Fibroblast of the aortic adventitia (primary cell): ENCODE results near the gene GCHFR. TPM values are rescaled to one million over a fixed set of nuclear protein-coding genes. Genes with fewer than 3 reads are reported as not detected.

Source experiments
- DNase-seq: peaks from one replicate; pipeline ENCODE4 v3.0.0-alpha.2; 2010; ENCODE audit warnings: low read depth
- H3K4me3 ChIP-seq: 2 replicates; pipeline ENCODE4 v1.5.1; 2011; ENCODE audit warnings: low read depth, mild to moderate bottlenecking, control low read depth, low read length, moderate library complexity
- CTCF ChIP-seq: IDR thresholded peaks from 2 replicates; pipeline ENCODE4 v1.5.1; 2011; ENCODE audit warnings: mild to moderate bottlenecking, low read length, control low read depth, inconsistent platforms; ENCODE audit not compliant: insufficient read depth
- total RNA-seq: library from RNA; depleted of rRNA; stranded (reverse); fragments of >200 nt; gene quantifications from 2 replicates; pipeline ENCODE4 v1.2.3, GENCODE V29; 2012; ENCODE audit warnings: low replicate concordance

GCHFR gene
- total RNA-seq, 1 donor, result 2.0 TPM

GRCh38 chr15:40751745-40752144 is 12.1 kb upstream of the GCHFR start:
- no peak for DNase-seq
- H3K4me3 ChIP-seq, result no peak overlapping the region
- TF ChIP-seq CTCF, result no peak

DNA sequence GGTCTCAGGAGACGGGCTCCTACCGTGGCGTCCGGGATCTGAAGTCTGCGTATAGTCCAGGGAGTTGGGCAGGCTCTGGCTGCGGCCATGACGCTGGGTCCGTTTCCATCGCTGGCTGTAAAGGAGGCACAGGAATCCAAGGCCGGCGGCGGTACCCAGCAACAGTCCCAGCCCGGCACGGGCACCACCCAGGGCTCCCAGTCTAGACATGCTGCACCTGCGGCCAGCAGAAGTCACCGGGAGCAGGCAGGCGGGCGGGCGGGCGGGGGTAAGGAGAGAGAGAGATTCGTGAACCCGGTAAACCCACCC is 9.3 kb upstream of the GCHFR start:
- H3K4me3 ChIP-seq, result peak overlapping the region; percentile 95
- peak; percentile 18 for DNase-seq
- no peak for TF ChIP-seq CTCF

GRCh38 chr15:40754883-40755811 is 8.7 kb upstream of the GCHFR start, which contains the start of gene RMDN3:
Gene RMDN3, minus strand, starts transcription at chr15:40755254. Its CDS starts 471 bp downstream, at chr15:40754783.
- TF ChIP-seq CTCF, result no peak
- peak within 1 kb of the TSS; percentile 95 for H3K4me3 ChIP-seq
- peak; percentile 86 for DNase-seq

DNA sequence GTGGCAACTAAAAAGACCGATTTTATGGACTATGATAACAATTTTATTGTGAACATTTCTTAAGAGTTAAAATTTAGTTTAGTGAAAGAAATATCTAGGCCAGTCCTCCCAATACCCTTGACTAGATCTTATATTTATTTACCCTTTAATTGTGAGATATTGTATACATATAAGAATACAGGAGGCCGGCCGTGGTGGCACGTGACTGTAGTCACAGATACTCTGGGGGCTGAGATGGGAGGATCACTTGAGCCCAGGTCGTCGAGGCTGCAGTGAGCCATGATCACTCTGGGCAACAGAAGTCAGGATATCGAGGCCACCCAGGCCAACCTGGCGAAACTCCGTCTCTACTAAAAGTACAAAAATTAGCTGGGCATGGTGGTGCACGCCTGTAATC is 8.1 kb upstream of the GCHFR start:
- H3K4me3 ChIP-seq, result no peak overlapping the region
- no peak for DNase-seq
- no peak for TF ChIP-seq CTCF

DNA sequence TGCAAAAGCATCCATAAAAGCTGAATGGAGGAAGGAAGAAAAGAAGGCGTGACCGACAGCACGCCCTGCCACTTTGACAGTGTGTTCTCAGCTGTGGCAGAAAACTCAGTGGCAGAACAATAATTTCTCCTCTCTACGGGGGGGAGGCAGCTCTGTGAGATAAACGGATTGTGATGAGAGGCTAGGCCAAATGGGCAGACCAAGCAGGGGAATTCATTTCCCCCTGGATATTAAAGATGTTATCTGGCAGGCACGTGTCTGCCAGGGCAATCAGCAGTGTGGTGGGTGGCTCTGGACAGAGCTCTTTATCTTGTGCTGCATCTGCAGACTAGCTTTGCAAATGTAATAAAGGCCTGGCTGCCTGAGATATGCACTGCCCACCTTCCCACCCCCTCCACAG is 6.9 kb upstream of the GCHFR start:
- TF ChIP-seq CTCF, result no peak
- DNase-seq, result no peak

DNA sequence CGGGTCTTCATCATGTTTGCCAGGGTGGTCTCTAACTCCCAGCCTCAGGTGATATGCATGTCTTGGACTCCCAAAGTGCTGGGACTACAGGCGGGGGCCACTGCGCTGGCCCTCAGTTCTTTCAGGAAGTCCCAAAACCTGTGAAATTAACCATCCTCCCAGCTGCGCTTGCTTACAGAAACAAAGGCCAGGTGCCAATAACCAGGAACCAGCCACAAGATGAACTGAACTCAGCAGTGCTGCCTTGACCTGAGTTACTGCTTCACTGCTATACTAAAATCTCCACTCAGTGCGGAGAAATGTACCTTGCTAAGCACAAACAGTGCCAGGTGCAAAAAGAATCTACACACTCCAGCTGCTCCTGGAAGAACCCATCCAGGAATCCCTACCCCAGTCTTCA is 3.9 kb upstream of the GCHFR start:
- TF ChIP-seq CTCF, result no peak
- H3K4me3 ChIP-seq, result no peak overlapping the region
- no peak for DNase-seq

More for the DNA sequence above, 6.9 kb upstream of the GCHFR start:
- H3K4me3 ChIP-seq, result no peak overlapping the region
